SK-N-MC (cell line): ENCODE results near the gene GGTLC2.
"Not testable (repeated sequence)": the region's sequence is repeated elsewhere in the genome, so short reads cannot be mapped to it uniquely, and the experiment has no call there.

Experiments
- DNase-seq: peaks from one replicate; pipeline ENCODE4 v3.0.0-alpha.2; 2011; ENCODE audit warnings: low read depth, low spot score
- H3K27ac ChIP-seq: fragments of 200-600 bp; sonication (generic); 2 replicates; pipeline ENCODE4 v1.5.1; 2016; ENCODE audit warnings: mixed run types
- H3K36me3 ChIP-seq: fragments of 200-600 bp; sonication (generic); 2 replicates; pipeline ENCODE4 v1.6.1; 2017; ENCODE audit warnings: antibody characterized with exemption, low read length, mixed read lengths; ENCODE audit not compliant: insufficient read depth
- H3K4me3 ChIP-seq: fragments of 200-600 bp; sonication (generic); 2 replicates; pipeline ENCODE4 v1.5.1; 2016
- H3K9ac ChIP-seq: fragments of 200-600 bp; sonication (generic); 2 replicates; pipeline ENCODE4 v1.8.0; 2017; ENCODE audit warnings: mixed run types, mixed read lengths; ENCODE audit not compliant: insufficient read length
- H3K9me3 ChIP-seq: fragments of 200-600 bp; sonication (generic); 2 replicates; pipeline ENCODE4 v1.6.1; 2017; ENCODE audit warnings: low read depth, mild to moderate bottlenecking, antibody characterized with exemption, low read length, moderate library complexity, mixed read lengths

Gene GGTLC2

DNA sequence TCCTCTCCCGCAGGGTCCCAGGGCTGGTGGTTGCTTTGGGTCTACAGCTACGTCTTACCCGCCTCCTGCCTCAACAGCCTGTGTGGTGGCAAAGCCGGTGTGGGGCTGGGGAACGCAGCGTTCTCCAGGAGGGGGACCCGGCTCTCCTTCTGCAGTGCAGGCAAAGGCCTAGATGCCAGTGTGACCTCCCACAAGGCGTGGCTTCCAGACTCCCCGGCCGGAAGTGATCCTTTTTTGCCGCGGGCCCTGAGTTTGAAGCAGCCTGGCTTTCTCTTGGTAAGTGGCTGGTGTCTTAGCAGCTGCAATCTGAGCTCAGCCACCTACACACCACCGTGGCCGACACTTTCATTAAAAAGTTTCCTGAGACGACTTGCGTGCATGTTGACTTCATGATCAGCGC lies 6.1 kb upstream of the GGTLC2 start:
- DNase-seq, H3K36me3 ChIP-seq, H3K9me3 ChIP-seq, H3K27ac ChIP-seq, H3K4me3 ChIP-seq, H3K9ac ChIP-seq: not testable (repeated sequence)

DNA sequence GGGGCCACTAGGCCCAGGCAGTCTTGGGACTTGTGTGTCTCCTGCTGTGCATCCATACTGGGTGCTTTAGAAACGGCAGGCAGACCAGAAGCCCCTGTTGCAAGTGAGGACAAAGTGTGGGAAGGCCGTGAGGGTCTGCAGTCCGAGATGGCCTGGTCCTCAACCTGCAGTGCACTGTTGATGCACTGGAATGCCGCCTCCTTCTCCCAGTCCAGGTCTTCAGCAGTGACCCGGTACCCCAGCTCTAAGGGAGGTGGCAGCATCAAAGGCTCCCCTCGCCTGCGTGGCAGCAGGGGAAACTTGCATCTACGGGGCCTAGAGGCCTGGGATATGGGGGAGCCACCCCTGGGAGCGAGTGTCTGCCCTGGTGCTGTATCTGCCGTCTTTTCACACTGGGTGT lies 2.2 kb upstream of the GGTLC2 start:
- H3K27ac ChIP-seq, H3K36me3 ChIP-seq, H3K9ac ChIP-seq, H3K9me3 ChIP-seq, DNase-seq, H3K4me3 ChIP-seq: not testable (repeated sequence)

DNA sequence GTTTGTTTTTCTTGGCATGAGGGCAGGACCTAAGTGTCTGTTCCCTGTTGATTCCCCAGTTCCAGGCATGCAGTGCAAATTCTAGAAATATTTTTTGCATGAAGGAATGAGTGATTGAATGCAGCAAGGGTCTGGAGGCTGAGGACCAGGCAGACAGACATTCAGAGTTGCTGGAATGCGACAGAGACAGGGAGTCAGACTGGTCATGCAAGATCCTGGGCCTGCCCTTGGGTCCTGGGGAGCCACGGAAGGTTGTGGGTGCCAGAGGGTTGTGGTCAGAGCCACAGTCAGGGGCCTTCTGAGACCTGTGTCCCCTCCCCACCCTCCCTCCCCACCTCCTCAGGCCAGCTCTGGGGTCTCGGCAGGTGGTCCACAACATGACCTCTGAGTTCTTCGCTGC lies 1.6 kb downstream of the GGTLC2 start:
- not testable (repeated sequence) for DNase-seq, H3K4me3 ChIP-seq, H3K36me3 ChIP-seq, H3K9ac ChIP-seq, H3K9me3 ChIP-seq, H3K27ac ChIP-seq

DNA sequence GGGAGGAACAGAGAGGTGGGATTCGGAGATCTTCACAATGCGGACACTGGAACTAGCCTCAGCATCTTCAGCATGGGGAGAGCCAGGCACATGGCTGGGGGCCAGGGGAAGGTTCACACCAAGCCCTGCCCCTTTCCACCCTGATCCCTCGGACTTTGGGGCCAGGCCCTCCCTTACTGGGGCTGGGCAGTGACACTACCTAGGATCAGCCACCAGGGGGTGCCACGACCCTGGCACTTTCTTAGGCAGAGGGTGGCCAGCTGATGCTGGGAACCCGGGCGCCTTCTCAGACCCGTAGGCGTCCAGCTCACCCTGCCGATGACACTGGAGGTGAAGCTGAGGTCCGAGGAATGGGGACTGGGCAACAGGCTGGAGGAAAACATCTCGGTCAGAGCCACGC lies 3.5 kb downstream of the GGTLC2 start:
- not testable (repeated sequence) for H3K9ac ChIP-seq, H3K4me3 ChIP-seq, DNase-seq, H3K9me3 ChIP-seq, H3K27ac ChIP-seq, H3K36me3 ChIP-seq

DNA sequence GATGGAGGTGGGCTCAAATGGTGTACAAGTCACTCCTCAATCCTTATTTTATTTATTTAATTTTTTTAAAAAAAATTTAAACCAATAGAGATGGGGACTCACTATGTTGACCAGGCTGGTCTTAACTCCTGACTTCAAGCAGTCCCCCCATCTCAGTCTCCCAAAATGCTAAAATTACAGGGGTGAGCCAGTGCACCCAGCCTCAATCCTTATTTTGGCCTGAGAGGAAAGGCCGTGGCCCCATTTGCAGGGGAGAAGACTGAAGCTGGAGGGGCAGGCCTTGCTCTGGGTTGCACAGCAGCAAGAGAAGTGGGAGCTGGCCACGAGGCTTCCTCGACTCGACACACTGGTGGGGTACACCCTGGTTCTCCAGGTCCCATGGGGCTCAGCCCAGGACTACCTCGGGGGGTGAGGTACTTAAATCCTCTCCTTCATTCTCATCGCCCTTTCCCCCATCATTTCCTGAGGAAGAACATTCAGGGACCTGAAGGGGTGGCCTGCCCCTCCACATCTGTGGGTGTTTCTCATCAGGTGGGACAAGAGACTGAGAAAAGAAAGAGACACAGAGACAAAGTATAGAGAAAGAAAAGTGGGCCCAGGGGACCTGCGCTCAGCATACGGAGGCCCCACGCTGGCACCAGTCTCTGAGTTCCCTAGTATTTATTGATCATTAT lies 4.6 kb downstream of the GGTLC2 start:
- DNase-seq, H3K36me3 ChIP-seq, H3K4me3 ChIP-seq, H3K9me3 ChIP-seq, H3K27ac ChIP-seq, H3K9ac ChIP-seq: not testable (repeated sequence)

DNA sequence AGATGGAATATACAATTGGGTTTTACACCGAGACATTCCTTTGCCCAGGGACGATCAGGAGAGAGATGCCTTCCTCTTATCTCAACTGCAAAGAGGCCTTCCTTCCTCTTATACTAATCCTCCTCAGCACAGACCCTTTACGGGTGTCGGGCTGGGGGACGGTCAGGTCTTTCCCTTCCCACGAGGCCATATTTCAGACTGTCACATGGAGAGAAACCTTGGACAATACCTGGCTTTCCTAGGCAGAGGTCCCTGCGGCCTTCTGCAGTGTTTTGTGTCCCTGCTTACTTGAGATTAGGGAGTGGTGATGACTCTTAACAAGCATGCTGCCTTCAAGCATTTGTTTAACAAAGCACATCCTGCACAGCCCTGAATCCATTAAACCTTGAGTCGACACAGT lies 5.3 kb downstream of the GGTLC2 start:
- DNase-seq, H3K36me3 ChIP-seq, H3K27ac ChIP-seq, H3K4me3 ChIP-seq, H3K9ac ChIP-seq, H3K9me3 ChIP-seq: not testable (repeated sequence)

DNA sequence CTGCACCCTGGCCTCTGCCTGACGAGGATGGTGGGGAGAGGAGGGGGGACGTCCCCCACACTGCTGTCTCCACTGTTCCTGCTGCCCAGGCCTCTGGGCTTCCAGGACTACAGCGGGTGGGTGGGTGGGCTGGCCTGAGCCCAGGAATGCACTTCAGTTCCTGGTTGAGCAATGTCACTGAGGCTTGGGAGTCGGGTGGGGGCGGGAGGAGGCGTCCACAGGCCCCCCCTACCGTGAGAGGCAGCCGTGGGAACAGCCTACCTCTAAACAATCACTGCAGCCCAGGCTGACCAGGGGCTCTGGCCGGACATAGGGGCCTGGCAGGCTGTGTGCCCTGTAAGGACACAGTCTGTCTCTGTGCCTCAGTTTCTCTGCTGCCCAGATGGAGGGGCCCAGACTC lies 6.0 kb downstream of the GGTLC2 start:
- not testable (repeated sequence) for H3K4me3 ChIP-seq, H3K36me3 ChIP-seq, H3K9me3 ChIP-seq, H3K9ac ChIP-seq, DNase-seq, H3K27ac ChIP-seq

DNA sequence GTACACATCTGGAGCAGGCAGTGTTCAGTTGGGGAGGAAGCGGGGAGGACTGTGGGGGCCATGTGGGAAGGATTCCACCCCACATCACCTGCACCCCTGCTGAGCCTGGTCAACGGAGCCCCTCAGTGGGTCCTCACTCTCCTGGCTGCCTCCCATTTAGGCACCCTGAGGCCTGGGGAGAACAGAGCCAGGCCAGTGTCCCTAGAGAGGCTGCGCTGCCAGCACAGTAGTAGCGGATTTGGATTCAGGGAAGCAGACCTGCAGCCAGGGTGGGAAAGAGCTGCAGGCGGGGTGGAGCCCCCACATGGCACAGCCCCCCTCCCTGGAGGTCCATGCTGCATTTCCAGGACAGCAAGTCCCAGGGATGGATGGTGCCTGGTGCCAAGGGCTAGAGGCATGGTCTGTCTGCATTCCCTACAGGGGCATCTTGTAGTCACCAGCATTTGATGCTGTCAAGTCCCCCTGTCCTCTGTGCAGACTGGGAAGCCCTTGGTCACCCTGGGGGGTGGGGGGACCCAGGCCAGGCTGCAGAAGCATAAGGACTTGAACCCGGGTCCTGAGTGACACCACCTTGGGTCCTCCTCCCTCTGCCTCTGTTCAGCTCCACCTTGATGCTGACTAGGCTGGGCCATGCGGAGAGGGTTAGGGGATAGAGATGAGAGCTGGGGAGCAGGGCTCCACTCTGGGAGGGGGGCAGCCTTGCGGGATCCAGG lies 6.5 kb downstream of the GGTLC2 start:
- H3K36me3 ChIP-seq, H3K4me3 ChIP-seq, DNase-seq, H3K9me3 ChIP-seq, H3K27ac ChIP-seq, H3K9ac ChIP-seq: not testable (repeated sequence)

DNA sequence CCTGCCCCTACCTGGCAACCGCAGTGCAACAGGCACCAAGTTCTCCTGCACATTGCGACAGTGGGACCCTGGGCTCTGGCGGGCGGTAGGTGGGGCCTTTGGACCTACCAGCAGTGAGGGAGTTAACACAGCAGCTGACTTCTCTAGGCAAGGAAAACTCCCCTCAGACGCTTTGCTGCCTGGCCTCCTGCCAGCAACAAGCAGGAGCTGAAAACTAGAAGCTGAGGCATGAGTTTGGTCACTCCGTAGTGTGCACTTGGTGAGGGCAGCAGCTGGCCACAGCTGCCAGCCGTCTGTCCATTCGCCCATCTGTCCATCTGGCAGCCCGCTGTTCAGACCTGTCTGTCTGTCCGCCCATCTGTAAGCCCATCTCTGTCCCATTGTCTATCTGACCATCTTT lies 7.2 kb downstream of the GGTLC2 start:
- not testable (repeated sequence) for H3K9me3 ChIP-seq, H3K36me3 ChIP-seq, DNase-seq, H3K27ac ChIP-seq, H3K4me3 ChIP-seq, H3K9ac ChIP-seq

DNA sequence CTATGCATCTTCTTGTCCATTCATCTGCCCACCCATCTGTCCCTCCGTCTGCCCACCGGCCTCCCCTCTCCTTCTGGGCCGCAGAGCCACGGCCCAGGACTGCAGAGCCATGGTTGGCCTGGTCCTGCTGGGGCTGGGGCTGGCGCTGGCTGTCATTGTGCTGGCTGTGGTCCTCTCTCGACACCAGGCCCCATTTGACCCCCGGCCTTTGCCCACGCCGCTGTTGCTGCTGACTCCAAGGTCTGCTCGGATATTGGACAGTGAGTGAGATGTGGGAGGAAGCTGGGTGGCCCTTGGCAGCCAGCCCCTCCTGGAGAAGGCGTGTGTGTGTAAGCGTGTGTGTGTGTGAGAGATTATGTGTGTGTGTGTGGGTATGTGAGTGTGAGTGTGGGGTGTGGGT lies 7.7 kb downstream of the GGTLC2 start:
- H3K9ac ChIP-seq, H3K9me3 ChIP-seq, H3K27ac ChIP-seq, H3K36me3 ChIP-seq, DNase-seq, H3K4me3 ChIP-seq: not testable (repeated sequence)

DNA sequence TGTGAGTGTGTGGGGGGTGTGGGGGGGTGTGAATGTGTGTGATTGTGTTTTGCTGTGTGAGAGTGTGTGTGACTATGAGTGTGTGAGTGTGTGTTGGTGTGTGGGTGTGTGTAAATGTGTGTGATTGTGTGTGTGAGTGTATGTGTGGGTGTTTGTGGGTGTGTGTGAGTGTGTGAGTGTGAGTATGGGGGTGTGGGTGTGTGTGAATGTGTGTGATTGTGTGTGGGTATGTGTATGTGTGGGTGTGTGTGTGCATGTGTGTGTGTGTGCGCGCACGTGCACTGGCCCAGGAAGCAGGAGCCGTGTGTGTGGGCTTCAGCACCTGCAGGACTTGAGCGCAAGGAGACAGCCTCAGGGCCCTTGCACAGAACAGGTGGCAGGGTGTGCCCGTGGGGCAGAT lies 8.2 kb downstream of the GGTLC2 start:
- H3K9me3 ChIP-seq, DNase-seq, H3K27ac ChIP-seq, H3K36me3 ChIP-seq, H3K9ac ChIP-seq, H3K4me3 ChIP-seq: not testable (repeated sequence)

DNA sequence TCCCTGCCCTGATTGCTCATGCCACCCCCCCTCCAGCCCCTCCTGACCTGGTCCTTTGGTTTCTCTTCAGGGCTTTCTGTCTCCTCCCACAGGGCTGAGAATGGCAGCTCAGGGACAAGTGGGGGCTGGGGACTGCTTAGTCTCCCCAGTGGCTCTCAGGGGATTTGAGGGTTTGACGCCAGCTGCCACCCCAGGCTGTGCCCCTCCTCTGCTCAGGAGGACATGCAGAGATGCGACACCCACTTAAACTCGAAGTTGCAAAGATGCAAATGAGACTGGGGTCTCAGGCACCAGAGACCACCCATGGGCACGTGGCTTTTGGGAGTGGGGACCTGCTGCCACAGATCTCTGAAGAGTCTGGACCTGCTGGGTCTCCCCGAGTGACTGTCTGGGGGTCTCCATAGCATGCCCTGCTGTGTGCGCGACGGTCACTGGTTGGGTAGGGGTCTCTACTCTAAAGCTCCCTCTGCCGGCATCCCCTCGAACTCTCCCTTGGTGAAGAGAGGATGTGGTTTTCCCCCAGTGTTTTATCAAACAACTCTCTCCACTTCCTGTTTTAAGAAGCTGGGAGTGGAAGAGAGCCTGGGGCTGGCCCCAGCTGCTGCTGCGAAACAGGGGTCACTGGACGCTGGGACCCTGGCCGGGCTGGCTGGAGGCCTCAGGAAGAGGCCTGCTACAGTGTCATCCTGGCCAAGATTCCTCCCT lies 9.4 kb downstream of the GGTLC2 start:
- not testable (repeated sequence) for DNase-seq, H3K27ac ChIP-seq, H3K36me3 ChIP-seq, H3K4me3 ChIP-seq, H3K9ac ChIP-seq, H3K9me3 ChIP-seq
